Embryonic facial prominence (tissue), 1 donor: ENCODE data around the gene ECSIT.
"Not testable (repeated sequence)": the region's sequence is repeated elsewhere in the genome, so short reads cannot be mapped to it uniquely, and the experiment has no call there.

Experiments used
- DNase-seq: peaks from one replicate; pipeline ENCODE4 v3.0.0-alpha.2; 2016; ENCODE audit errors: extremely low spot score

Gene ECSIT

GRCh38 chr19:11528551-11529341 lies at the start of gene ECSIT:
Gene ECSIT (minus strand): TSS chr19:11529134. CDS start chr19:11519170, 9,964 bp downstream.
- peak; percentile 91 for DNase-seq

GRCh38 chr19:11577451-11578257 lies 48.7 kb upstream of the ECSIT start, which contains the start of gene ACP5:
Gene ACP5 (minus strand): TSS chr19:11577645. CDS start chr19:11577317, 328 bp downstream.
- no peak for DNase-seq

- DNase-seq, result no peak
These were observed 47.3 kb upstream of the ECSIT start for GRCh38 chr19:11576227-11576626.

GRCh38 chr19:11574689-11575088 lies 45.8 kb upstream of the ECSIT start:
- no peak for DNase-seq

- not testable (repeated sequence) for DNase-seq
These were observed 44.8 kb upstream of the ECSIT start for GRCh38 chr19:11573763-11574162.

GRCh38 chr19:11573354-11573753 lies 44.4 kb upstream of the ECSIT start:
- DNase-seq, result not testable (repeated sequence)

GRCh38 chr19:11570039-11570462 lies 41.1 kb upstream of the ECSIT start:
- DNase-seq, result no peak

- DNase-seq, result no peak
These were observed 37.2 kb upstream of the ECSIT start for GRCh38 chr19:11566164-11566563.

GRCh38 chr19:11565649-11565980 lies 36.7 kb upstream of the ECSIT start:
- not testable (repeated sequence) for DNase-seq

GRCh38 chr19:11564082-11564807 lies 35.3 kb upstream of the ECSIT start:
- not testable (repeated sequence) for DNase-seq

GRCh38 chr19:11563532-11563931 lies 34.6 kb upstream of the ECSIT start:
- no peak for DNase-seq

GRCh38 chr19:11560404-11561051 lies 31.6 kb upstream of the ECSIT start:
- no peak for DNase-seq

GRCh38 chr19:11558881-11559828 lies 30.2 kb upstream of the ECSIT start, which contains the start of gene ELOF1:
Gene ELOF1 (minus strand): TSS chr19:11559230. CDS start chr19:11554347, 4,883 bp downstream.
- DNase-seq, result peak; percentile 95

GRCh38 chr19:11556634-11557420 lies 27.9 kb upstream of the ECSIT start:
- DNase-seq, result no peak

- no peak for DNase-seq
These were observed 26.3 kb upstream of the ECSIT start for GRCh38 chr19:11555246-11555645.

- DNase-seq, result no peak
These were observed 25.2 kb upstream of the ECSIT start for GRCh38 chr19:11554160-11554559.

- no peak for DNase-seq
These were observed 23.9 kb upstream of the ECSIT start for GRCh38 chr19:11552666-11553372.

GRCh38 chr19:11551603-11552235 lies 22.8 kb upstream of the ECSIT start:
- DNase-seq, result no peak
